D721Med (cell line): ENCODE measurements around the gene C2CD4A.

Source experiments
- DNase-seq: peaks from one replicate; pipeline ENCODE4 v3.0.0; 2011; ENCODE audit warnings: low spot score; ENCODE audit not compliant: insufficient read length
- FAIRE-seq: peaks from 2 replicates; lab custom pipeline; 2011; peaks lifted over from hg19 to GRCh38; lab: Jason Lieb, UNC
- CTCF ChIP-seq: IDR thresholded peaks from 2 replicates; pipeline ENCODE4 v1.5.1; 2012; ENCODE audit warnings: mild to moderate bottlenecking, control low read depth; ENCODE audit not compliant: insufficient read depth; ENCODE audit errors: missing control alignments

C2CD4A gene

GRCh38 chr15:62060113-62060895 lies 6.5 kb upstream of the C2CD4A start, which contains the start of gene VPS13C:
VPS13C (minus strand) TSS chr15:62060447; CDS start chr15:62060374, 73 bp downstream.
- peak; percentile 54 for TF ChIP-seq CTCF
- FAIRE-seq, result no peak
- DNase-seq, result peak; percentile 77

DNA sequence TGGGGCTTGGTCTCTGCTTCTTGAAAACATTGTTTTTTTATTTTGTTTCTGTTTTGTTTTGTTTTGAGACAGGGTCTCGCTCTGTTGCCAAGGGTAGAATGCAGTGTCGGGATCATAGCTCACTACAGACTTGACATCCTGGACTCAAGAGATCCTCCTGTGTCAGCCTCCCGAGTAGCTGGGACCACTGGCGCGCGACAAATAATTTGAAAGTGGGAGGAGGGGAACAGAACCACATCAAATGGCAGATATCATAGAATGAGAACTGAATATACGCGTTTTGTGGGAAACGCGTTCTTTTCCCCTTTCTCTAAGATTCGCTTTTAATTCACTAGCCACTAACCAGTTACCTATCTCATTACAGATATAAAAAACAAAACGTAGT lies 5.9 kb upstream of the C2CD4A start:
- DNase-seq (no peak), FAIRE-seq (no peak)
- no peak for TF ChIP-seq CTCF

- no peak for TF ChIP-seq CTCF
- FAIRE-seq (no peak), DNase-seq (no peak)
These were observed 2.7 kb upstream of the C2CD4A start for GRCh38 chr15:62063825-62064635.

DNA sequence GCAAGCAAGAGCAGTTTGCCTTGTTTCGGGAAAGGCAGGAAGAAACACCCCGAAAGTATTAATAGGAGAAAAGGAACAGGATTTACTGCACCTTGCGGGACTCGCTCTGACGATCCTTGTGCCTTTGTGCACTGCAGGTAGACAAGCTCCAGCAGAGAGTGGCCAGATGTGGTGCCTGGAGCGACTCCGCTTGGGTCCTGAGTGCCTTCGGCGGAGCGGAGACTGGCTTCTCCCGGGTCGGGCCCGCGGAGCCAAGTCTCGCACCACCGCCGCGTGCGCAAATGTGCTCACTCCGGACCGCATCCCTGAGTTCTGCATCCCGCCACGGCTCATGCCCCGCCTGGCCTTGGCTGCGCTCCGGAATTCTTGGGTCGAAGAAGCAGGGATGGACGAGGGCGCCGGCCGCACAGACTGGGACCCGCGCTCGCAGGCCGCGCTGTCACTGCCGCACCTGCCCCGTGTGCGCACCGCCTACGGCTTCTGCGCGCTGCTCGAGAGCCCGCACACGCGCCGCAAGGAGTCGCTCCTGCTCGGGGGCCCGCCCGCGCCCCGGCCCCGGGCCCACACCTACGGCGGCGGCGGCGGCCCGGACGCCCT lies 769 bp downstream of the C2CD4A start:
- DNase-seq (no peak), FAIRE-seq (no peak)
- no peak for TF ChIP-seq CTCF

DNA sequence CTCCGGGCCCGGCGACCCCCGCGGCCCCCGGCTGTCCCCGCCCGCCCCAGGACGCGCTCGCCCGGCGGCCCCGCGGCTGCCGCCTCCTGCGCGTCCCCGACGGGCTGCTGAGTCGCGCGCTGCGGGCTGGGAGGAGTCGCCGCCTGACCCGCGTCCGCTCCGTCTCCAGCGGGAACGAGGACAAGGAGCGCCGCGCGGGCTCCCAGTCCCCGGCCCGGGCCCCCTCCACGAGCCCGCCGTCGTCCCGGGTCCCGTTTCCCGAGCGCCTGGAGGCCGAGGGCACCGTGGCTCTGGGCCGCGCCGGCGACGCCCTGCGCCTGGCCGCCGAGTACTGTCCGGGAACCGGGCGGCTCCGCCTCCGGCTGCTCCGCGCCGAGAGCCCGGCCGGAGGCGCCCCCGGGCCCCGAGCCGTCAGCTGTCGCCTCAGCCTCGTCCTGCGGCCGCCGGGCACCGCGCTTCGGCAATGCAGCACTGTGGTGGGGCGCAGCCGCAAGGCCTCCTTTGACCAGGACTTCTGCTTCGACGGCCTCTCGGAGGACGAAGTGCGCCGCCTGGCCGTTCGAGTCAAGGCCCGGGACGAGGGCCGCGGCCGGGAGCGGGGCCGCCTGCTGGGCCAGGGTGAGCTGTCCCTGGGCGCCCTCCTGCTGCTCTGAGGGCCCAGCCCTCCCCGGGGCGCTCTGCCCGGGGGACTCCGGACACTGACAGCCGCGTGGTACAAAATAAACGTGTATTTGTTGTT lies 1.5 kb downstream of the C2CD4A start:
- no peak for DNase-seq
- TF ChIP-seq CTCF, result no peak
- FAIRE-seq, result no peak

GRCh38 chr15:62068810-62069167 lies 2.0 kb downstream of the C2CD4A start:
- no peak for TF ChIP-seq CTCF
- no peak for DNase-seq
- no peak for FAIRE-seq
